GM12878 (cell line): ENCODE measurements around the gene H2AZ1. TPM values are rescaled to one million over a fixed set of nuclear protein-coding genes. Genes with fewer than 3 reads are reported as not detected.

Source experiments
- ATAC-seq: fragments of 200-7000 bp; cut with Tn5 transposase; 3 replicates; pipeline ENCODE4 v1.9.1; 2020; ENCODE audit warnings: mild to moderate bottlenecking, moderate library complexity
- BruUV-seq: library from RNA; stranded (reverse); fragments of 400-500 nt; replicated peaks from 2 replicates; lab custom pipeline; 2021; lab: Mats Ljungman, UMichigan
- CTCF ChIA-PET: fragments of 300-600 bp; sonication (Branson Sonifier 250); formaldehyde crosslinking; extraction: SDS; loops from one replicate; lab custom pipeline; 2021; ENCODE audit warnings: inconsistent platforms; lab: Yijun Ruan, JAX
- POLR2A ChIA-PET: fragments of 350-600 bp; formaldehyde crosslinking; extraction: SDS; loops from one replicate; lab custom pipeline; 2021; ENCODE audit warnings: inconsistent platforms; lab: Charles Lee
- RAD21 ChIA-PET: fragments of 300-600 bp; sonication (Branson Sonifier 250); formaldehyde crosslinking; loops from one replicate; lab custom pipeline; 2023; ENCODE audit warnings: antibody characterized with exemption; ENCODE audit not compliant: unreplicated experiment; lab: Charles Lee
- SMC1A ChIA-PET: fragments of 300-600 bp; sonication (Branson Sonifier 250); formaldehyde crosslinking; loops from one replicate; lab custom pipeline; 2023; ENCODE audit not compliant: unreplicated experiment, uncharacterized antibody; lab: Charles Lee
- DNase-seq: peaks from one replicate; pipeline ENCODE4 v3.0.0-alpha.2; 2011; ENCODE audit warnings: low read depth, low spot score
- FAIRE-seq: peaks from 3 replicates; lab custom pipeline; 2011; peaks lifted over from hg19 to GRCh38; lab: Jason Lieb, UNC
- H2AFZ ChIP-seq: 2 replicates; pipeline ENCODE4 v1.6.0; 2011; ENCODE audit warnings: low read depth, low read length, control low read depth; ENCODE audit not compliant: control insufficient read depth
- H3K27ac ChIP-seq: 2 replicates; pipeline ENCODE4 v1.5.1; 2011; ENCODE audit warnings: control low read depth; ENCODE audit not compliant: control insufficient read depth, insufficient read depth
- H3K27me3 ChIP-seq, 2 experiments: replicated peaks in 1 of 2; 2 replicates each; pipeline versions ENCODE4 v1.6.0 to v1.6.1; 2011; ENCODE audit warnings: low read length in 1 of 2; ENCODE audit not compliant: control insufficient read depth in 2 of 2, insufficient read depth in 2 of 2
- H3K36me3 ChIP-seq, 2 experiments: 2 replicates each; pipeline ENCODE4 v1.5.1; 2011; ENCODE audit warnings: low read length in 1 of 2; ENCODE audit not compliant: control insufficient read depth in 2 of 2, insufficient read depth in 2 of 2
- H3K4me1 ChIP-seq: 2 replicates; pipeline ENCODE4 v1.6.1; 2011; ENCODE audit warnings: mild to moderate bottlenecking, low read length, moderate library complexity, mixed read lengths; ENCODE audit not compliant: control insufficient read depth, insufficient read depth
- H3K4me2 ChIP-seq: 2 replicates; pipeline ENCODE4 v1.6.0; 2011; ENCODE audit warnings: control low read depth; ENCODE audit not compliant: control insufficient read depth, insufficient read depth
- H3K4me3 ChIP-seq: fragments of 200-600 bp; sonication (generic); 2 replicates; pipeline ENCODE4 v1.5.1; 2016
- H3K79me2 ChIP-seq: 2 replicates; pipeline ENCODE4 v1.6.0; 2011; ENCODE audit warnings: low read length; ENCODE audit not compliant: control insufficient read depth, insufficient read depth
- H3K9ac ChIP-seq: 2 replicates; pipeline ENCODE4 v1.8.0; 2011; ENCODE audit warnings: low read length, control low read depth, mixed read lengths; ENCODE audit not compliant: control insufficient read depth, insufficient read depth
- H3K9me3 ChIP-seq: replicated peaks from 3 replicates; pipeline ENCODE4 v1.5.1; 2011; ENCODE audit warnings: mild to moderate bottlenecking, low read length; ENCODE audit not compliant: control insufficient read depth, insufficient read depth
- H4K20me1 ChIP-seq: 2 replicates; pipeline ENCODE4 v1.6.0; 2011; ENCODE audit not compliant: control insufficient read depth, insufficient read depth
- BCL11A ChIP-seq: IDR thresholded peaks from 2 replicates; pipeline ENCODE4 v1.6.1; 2011; ENCODE audit warnings: low read depth, low read length
- BRCA1 ChIP-seq: IDR thresholded peaks from 2 replicates; pipeline ENCODE4 v1.6.1; 2011; ENCODE audit warnings: low read depth, low read length, improper control_type of control experiment
- CREB1 ChIP-seq: IDR thresholded peaks from 2 replicates; pipeline ENCODE4 v1.6.1; 2012; ENCODE audit warnings: low read depth, mild to moderate bottlenecking, inconsistent platforms
- DPF2 ChIP-seq: fragments of 450-650 bp; IDR thresholded peaks from 2 replicates; pipeline ENCODE4 v1.6.1; 2017; ENCODE audit warnings: mild to moderate bottlenecking
- HDAC2 ChIP-seq: fragments of 200-600 bp; sonication (generic); IDR thresholded peaks from 2 replicates; pipeline ENCODE4 v1.6.1; 2017
- HDAC6 ChIP-seq: fragments of 200-600 bp; sonication (generic); IDR thresholded peaks from one replicate; pipeline ENCODE4 v1.8.0; 2017; ENCODE audit warnings: antibody characterized with exemption; ENCODE audit not compliant: unreplicated experiment
- MTA3 ChIP-seq: IDR thresholded peaks from 2 replicates; pipeline ENCODE4 v1.6.1; 2012; ENCODE audit warnings: low read length, inconsistent platforms, borderline replicate concordance
- MYB ChIP-seq: fragments of 150-350 bp; IDR thresholded peaks from 2 replicates; pipeline ENCODE4 v1.6.1; 2014; ENCODE audit warnings: mild to moderate bottlenecking, low read depth, low read length, borderline replicate concordance
- NBN ChIP-seq: fragments of 450-650 bp; IDR thresholded peaks from 2 replicates; pipeline ENCODE4 v1.6.1; 2016
- NR2F1 ChIP-seq: fragments of 450-650 bp; conservative IDR thresholded peaks from 2 replicates; pipeline ENCODE4 v1.6.1; 2017; ENCODE audit warnings: mild to moderate bottlenecking
- POLR2A ChIP-seq: IDR thresholded peaks from 2 replicates; pipeline ENCODE4 v1.6.1; 2011; ENCODE audit warnings: low read depth, mild to moderate bottlenecking, low read length
- RCOR1 ChIP-seq: conservative IDR thresholded peaks from 2 replicates; pipeline ENCODE4 v1.6.1; 2012; ENCODE audit warnings: low read depth, low read length, improper control_type of control experiment
- RUNX3 ChIP-seq: IDR thresholded peaks from 2 replicates; pipeline ENCODE4 v1.6.1; 2012; ENCODE audit warnings: low read length, inconsistent platforms
- TCF3 ChIP-seq: IDR thresholded peaks from 2 replicates; pipeline ENCODE4 v1.6.1; 2012; ENCODE audit warnings: low read depth, mild to moderate bottlenecking, low read length, borderline replicate concordance; ENCODE audit not compliant: insufficient read depth
- ZSCAN29 ChIP-seq: fragments of 450-650 bp; IDR thresholded peaks from 2 replicates; pipeline ENCODE4 v1.6.1; 2017; ENCODE audit warnings: mild to moderate bottlenecking, moderate library complexity
- in situ Hi-C: fragments of 300-500 bp; cut with MboI; formaldehyde crosslinking; loops from 9 replicates; pipeline ENCODE4 v1.14.3; 2018; ENCODE audit warnings: mixed read lengths
- intact Hi-C: fragments of 100-400 bp; cut with micrococcal nuclease; formaldehyde crosslinking; loops from one replicate; pipeline ENCODE4 v1.14.2; 2022; ENCODE audit not compliant: unreplicated experiment
- polyA plus RNA-seq, 11 experiments: library from polyadenylated mRNA; depleted of rRNA in 4 of 11; unstranded in 6 of 11; stranded (reverse) in 5 of 11; fragments of >200 nt; fragmentation: Nextera tagmentation in 4 of 11; fragmentation: Illumina TruSeq in 1 of 11; extraction: Ambion mirVana in 4 of 11; extraction: Trizol in 1 of 11; gene quantifications; 1 replicate in 1 of 11; 2 replicates in 10 of 11; pipeline versions ENCODE4 v1.2.1 to v1.2.3, GENCODE V29; 2011 to 2016; ENCODE audit warnings: inconsistent platforms in 2 of 11, missing spikeins in 2 of 11, low read depth in 1 of 11
- total RNA-seq, 4 experiments: library from RNA; depleted of rRNA in 3 of 4; stranded (reverse); fragments of >200 nt in 3 of 4; fragmentation: Illumina TruSeq in 1 of 4; extraction: Trizol in 1 of 4; gene quantifications; 2 replicates each; pipeline versions ENCODE4 v1.2.1 to v1.2.3, GENCODE V29; 2013 to 2021
- TF ChIP-seq, protein P1 (sequence below), 3 experiments: IDR thresholded peaks in 2 of 3; conservative IDR thresholded peaks in 1 of 3; 2 replicates each; pipeline ENCODE4 v1.5.1; 2011; ENCODE audit warnings: low read depth in 3 of 3, low read length in 3 of 3, mild to moderate bottlenecking in 3 of 3, control low read depth in 2 of 3, moderate library complexity in 2 of 3, inconsistent platforms in 1 of 3, mixed read lengths in 1 of 3; ENCODE audit not compliant: control insufficient read depth in 2 of 3, insufficient read depth in 1 of 3; ENCODE audit errors: extremely low read depth in 1 of 3
- TF ChIP-seq, protein P2 (sequence below): IDR thresholded peaks from 2 replicates; pipeline ENCODE4 v1.6.1; 2011; ENCODE audit warnings: low read depth, low read length, improper control_type of control experiment, borderline replicate concordance

The H2AZ1 gene
- total and polyA plus RNA-seq, 10 of the 15 experiments (the other 5 are each of a cell fraction or from before 2014, with no cell fraction given), result 652 to 4,800 (median 898) TPM

DNA sequence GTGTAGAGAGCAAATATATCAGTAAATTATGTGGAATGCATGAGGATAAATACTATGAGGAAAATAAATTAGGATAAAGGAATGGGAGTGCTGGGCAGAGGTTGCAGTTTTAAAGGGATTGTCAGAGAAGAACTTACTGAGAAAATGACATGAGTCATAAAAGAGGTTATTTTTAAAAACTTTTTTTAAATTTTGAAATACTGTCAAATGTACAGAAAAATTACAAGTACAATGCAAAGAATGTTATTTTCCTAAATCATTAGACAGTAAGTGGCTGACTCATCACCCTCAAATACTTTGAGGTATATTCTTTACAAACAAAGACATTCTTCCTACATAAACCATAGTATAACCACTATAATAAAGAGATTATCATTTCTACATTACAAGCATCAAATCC lies 29.8 kb upstream of the H2AZ1 start:
- no peak overlapping the region for H3K9ac ChIP-seq
- H3K4me3 ChIP-seq, result no peak overlapping the region
- H3K9me3 ChIP-seq, result no peaks in the 10 kb centered on the region
- ChIA-PET CTCF (no interaction called here), RAD21 (no interaction called here), SMC1A (no interaction called here), POLR2A (interaction anchor here (0.5 kb wide), 1 partner anchor 839 kb away, joined by 4 read pairs; no protein-coding TSS in a partner anchor)
- in situ Hi-C loops, result no loop called here
- ATAC-seq, result no peak
- no peaks in the 10 kb centered on the region for H4K20me1 ChIP-seq
- no peaks in the 10 kb centered on the region for H3K27me3 ChIP-seq
- no peak overlapping the region for H3K4me2 ChIP-seq
- FAIRE-seq, result no peak
- TF ChIP-seq MTA3, result no peak
- TF ChIP-seq MYB, result no peak
- no peak for TF ChIP-seq CREB1
- no peak for TF ChIP-seq HDAC2
- no peak for TF ChIP-seq NBN
- no peak for TF ChIP-seq DPF2
- no peak for TF ChIP-seq BCL11A
- no peak for TF ChIP-seq RCOR1
- TF ChIP-seq, protein P1, sequence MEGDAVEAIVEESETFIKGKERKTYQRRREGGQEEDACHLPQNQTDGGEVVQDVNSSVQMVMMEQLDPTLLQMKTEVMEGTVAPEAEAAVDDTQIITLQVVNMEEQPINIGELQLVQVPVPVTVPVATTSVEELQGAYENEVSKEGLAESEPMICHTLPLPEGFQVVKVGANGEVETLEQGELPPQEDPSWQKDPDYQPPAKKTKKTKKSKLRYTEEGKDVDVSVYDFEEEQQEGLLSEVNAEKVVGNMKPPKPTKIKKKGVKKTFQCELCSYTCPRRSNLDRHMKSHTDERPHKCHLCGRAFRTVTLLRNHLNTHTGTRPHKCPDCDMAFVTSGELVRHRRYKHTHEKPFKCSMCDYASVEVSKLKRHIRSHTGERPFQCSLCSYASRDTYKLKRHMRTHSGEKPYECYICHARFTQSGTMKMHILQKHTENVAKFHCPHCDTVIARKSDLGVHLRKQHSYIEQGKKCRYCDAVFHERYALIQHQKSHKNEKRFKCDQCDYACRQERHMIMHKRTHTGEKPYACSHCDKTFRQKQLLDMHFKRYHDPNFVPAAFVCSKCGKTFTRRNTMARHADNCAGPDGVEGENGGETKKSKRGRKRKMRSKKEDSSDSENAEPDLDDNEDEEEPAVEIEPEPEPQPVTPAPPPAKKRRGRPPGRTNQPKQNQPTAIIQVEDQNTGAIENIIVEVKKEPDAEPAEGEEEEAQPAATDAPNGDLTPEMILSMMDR (IDR thresholded peaks at IDR 0.05 in 2 of 3, conservative IDR thresholded peaks at IDR 0.05 in 1 of 3; ENCODE audit: control insufficient read depth in 2 of 3, extremely low read depth in 1 of 3, insufficient read depth in 1 of 3, low read depth in 3 of 3, low read length in 3 of 3), result no peak
- no peak for TF ChIP-seq POLR2A
- no peak for TF ChIP-seq TCF3
- TF ChIP-seq RUNX3, result no peak
- no peak for TF ChIP-seq NR2F1
- no peak for TF ChIP-seq ZSCAN29
- no peak for TF ChIP-seq BRCA1
- TF ChIP-seq HDAC6, result no peak
- TF ChIP-seq, protein P2, sequence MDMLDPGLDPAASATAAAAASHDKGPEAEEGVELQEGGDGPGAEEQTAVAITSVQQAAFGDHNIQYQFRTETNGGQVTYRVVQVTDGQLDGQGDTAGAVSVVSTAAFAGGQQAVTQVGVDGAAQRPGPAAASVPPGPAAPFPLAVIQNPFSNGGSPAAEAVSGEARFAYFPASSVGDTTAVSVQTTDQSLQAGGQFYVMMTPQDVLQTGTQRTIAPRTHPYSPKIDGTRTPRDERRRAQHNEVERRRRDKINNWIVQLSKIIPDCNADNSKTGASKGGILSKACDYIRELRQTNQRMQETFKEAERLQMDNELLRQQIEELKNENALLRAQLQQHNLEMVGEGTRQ, result no peak
- no peaks in the 10 kb centered on the region for H3K79me2 ChIP-seq
- intact Hi-C loops, result no loop called here
- no peak overlapping the region for H3K27ac ChIP-seq
- no peak overlapping the region for H2AFZ ChIP-seq
- no TSS peak for BruUV-seq
- no peaks in the 10 kb centered on the region for H3K36me3 ChIP-seq
- H3K4me1 ChIP-seq, result no peaks in the 10 kb centered on the region
- no peak for DNase-seq
